ENCODE measurements around the gene ZNF664. TPM values are rescaled to one million over a fixed set of nuclear protein-coding genes. Genes with fewer than 3 reads are reported as not detected.

ZNF664 gene
- total RNA-seq, 1 donor from 2014 or later: 310 TPM

DNA sequence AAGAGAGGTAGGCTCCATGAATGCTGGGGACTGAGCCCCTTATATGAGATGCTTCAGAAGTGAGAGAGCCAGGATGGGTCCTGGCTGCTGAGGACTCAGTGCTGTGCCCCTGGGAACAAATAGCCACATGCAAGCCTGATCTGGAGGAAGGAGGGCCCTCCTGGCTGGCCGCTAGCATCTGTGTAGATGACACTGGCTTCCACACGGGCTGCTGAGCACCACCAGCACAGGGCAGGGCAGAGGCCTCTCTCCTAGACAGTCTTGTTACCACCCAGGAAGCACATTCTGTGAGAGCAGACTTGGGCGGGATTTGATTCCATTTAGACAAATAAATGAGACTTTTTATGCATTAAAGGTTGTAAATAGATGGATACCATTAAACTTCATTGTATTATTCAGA, 48.0 kb downstream of the ZNF664 start:
- H3K36me3 Mint-ChIP-seq (ENCODE audit: unreplicated experiment): peaks cover 4% of the 10 kb centered on the region
- peaks cover 15% of the 10 kb centered on the region for H3K4me1 Mint-ChIP-seq (ENCODE audit: low read depth, unreplicated experiment)
- H3K9me3 Mint-ChIP-seq (ENCODE audit: unreplicated experiment): peaks cover 4% of the 10 kb centered on the region
- no peak overlapping the region for H3K4me3 Mint-ChIP-seq (ENCODE audit: unreplicated experiment)
- no peak overlapping the region for H3K27ac Mint-ChIP-seq (ENCODE audit: unreplicated experiment)
- no peak for TF ChIP-seq CTCF (IDR thresholded peaks at IDR 0.05; ENCODE audit: partially characterized antibody, unreplicated experiment)
- peak; percentile 54 for DNase-seq
- peaks cover 3% of the 10 kb centered on the region for H3K27me3 Mint-ChIP-seq (ENCODE audit: unreplicated experiment)

DNA sequence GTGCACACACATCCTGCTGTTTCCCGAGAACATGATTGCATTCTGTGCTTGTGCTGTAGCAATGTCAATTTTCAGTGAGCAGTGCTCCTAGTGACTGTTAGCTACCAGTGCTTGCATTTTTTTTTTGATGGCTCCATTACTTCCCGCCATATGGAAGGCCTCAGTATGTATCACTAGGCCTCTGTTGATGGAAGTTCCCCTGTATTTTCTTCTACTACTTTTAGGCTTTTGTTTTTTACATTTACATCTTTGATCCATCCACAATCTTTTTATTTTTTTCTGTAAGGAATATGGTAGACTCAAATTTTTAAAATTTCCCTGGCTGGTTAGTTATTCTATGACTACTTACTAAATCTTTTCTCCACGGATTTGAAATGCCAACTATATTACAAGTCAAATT, 49.1 kb downstream of the ZNF664 start:
- TF ChIP-seq CTCF (IDR thresholded peaks at IDR 0.05; ENCODE audit: partially characterized antibody, unreplicated experiment): no peak
- H3K9me3 Mint-ChIP-seq (ENCODE audit: unreplicated experiment): peaks cover 7% of the 10 kb centered on the region
- DNase-seq: no peak
- no peak overlapping the region for H3K27ac Mint-ChIP-seq (ENCODE audit: unreplicated experiment)
- no peak overlapping the region for H3K4me3 Mint-ChIP-seq (ENCODE audit: unreplicated experiment)
- H3K36me3 Mint-ChIP-seq (ENCODE audit: unreplicated experiment): peaks cover 4% of the 10 kb centered on the region
- peaks cover 15% of the 10 kb centered on the region for H3K4me1 Mint-ChIP-seq (ENCODE audit: low read depth, unreplicated experiment)
- peaks cover 4% of the 10 kb centered on the region for H3K27me3 Mint-ChIP-seq (ENCODE audit: unreplicated experiment)

DNA sequence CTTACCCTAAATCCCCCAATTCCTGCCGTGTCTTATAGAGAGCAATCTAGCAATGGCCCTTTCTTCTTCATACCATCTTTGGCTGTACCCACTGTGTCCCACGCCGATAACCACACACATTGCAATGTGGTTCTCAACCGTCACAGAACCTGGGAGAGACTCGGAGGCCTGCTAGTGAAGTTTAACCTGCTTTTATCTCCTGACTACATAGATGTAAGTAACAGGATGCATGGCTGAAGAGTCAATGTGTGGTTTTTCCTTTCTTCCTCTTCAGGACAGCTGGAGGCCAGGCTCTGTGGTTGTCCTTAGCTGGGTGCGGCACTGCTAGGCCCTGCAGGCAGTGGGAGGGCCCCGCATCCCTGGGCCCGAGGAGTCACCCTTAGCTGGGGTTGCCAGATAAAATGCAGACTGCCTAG, 51.3 kb downstream of the ZNF664 start:
- Mint-ChIP-seq H3K4me1 (ENCODE audit: low read depth, unreplicated experiment) (peaks cover 21% of the 10 kb centered on the region), H3K36me3 (ENCODE audit: unreplicated experiment) (peaks cover 4% of the 10 kb centered on the region), H3K27ac (ENCODE audit: unreplicated experiment) (no peak overlapping the region), H3K9me3 (ENCODE audit: unreplicated experiment) (peaks cover 11% of the 10 kb centered on the region), H3K4me3 (ENCODE audit: unreplicated experiment) (no peak overlapping the region), H3K27me3 (ENCODE audit: unreplicated experiment) (peaks cover 6% of the 10 kb centered on the region)
- DNase-seq: no peak
- TF ChIP-seq CTCF (IDR thresholded peaks at IDR 0.05; ENCODE audit: partially characterized antibody, unreplicated experiment): no peak

DNA sequence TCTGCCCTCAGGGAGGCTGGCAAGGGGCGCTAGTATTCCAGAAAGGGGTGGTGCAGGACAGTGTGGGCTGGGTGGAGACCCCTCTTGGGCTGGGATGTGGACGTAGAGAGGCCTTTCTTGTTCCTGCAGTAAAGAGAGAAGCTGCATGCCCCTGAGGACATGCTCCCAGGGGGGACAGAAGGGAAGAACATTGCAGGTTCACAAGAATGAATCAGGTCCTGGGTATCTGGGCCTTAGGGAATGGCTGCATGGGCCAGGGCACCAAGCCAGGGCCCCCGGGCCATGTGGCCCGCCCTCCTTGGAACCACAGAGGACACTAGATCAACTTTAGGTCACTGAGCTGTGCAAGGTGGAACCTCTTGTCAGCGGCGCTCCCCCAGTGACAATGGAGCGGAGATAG, 51.8 kb downstream of the ZNF664 start:
- Mint-ChIP-seq H3K9me3 (ENCODE audit: unreplicated experiment) (peaks cover 11% of the 10 kb centered on the region), H3K4me3 (ENCODE audit: unreplicated experiment) (no peak overlapping the region), H3K27me3 (ENCODE audit: unreplicated experiment) (peaks cover 7% of the 10 kb centered on the region), H3K27ac (ENCODE audit: unreplicated experiment) (no peak overlapping the region), H3K36me3 (ENCODE audit: unreplicated experiment) (peaks cover 4% of the 10 kb centered on the region), H3K4me1 (ENCODE audit: low read depth, unreplicated experiment) (peaks cover 22% of the 10 kb centered on the region)
- no peak for TF ChIP-seq CTCF (IDR thresholded peaks at IDR 0.05; ENCODE audit: partially characterized antibody, unreplicated experiment)
- no peak for DNase-seq

DNA sequence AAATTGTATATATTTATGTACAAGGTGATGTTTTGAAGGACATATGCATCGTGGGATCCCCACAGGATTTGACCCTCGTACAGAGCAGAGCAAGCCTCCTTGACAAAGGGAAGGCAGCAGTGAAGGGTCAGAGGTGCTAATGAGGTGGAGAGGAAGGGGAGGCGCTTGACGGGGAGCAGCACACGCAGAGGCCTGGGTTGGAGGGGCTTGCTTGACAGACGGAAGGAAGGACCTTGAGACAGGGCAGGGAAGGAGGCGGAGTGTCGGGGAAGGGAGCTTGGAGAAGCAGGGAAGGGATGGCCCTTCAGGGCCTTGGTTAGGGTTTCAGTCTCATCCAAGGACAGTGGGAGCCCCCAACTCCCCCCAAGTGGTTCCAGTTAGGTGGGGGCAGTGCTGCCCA, 52.6 kb downstream of the ZNF664 start:
- peaks cover 4% of the 10 kb centered on the region for H3K36me3 Mint-ChIP-seq (ENCODE audit: unreplicated experiment)
- DNase-seq: no peak
- no peak overlapping the region for H3K4me3 Mint-ChIP-seq (ENCODE audit: unreplicated experiment)
- peak overlapping the region; percentile 55 for H3K27ac Mint-ChIP-seq (ENCODE audit: unreplicated experiment)
- H3K4me1 Mint-ChIP-seq (ENCODE audit: low read depth, unreplicated experiment): peaks cover 26% of the 10 kb centered on the region
- H3K9me3 Mint-ChIP-seq (ENCODE audit: unreplicated experiment): peaks cover 11% of the 10 kb centered on the region
- no peak for TF ChIP-seq CTCF (IDR thresholded peaks at IDR 0.05; ENCODE audit: partially characterized antibody, unreplicated experiment)
- H3K27me3 Mint-ChIP-seq (ENCODE audit: unreplicated experiment): peaks cover 7% of the 10 kb centered on the region
